AG09319 (cell line): ENCODE results near the gene HS3ST3B1.

Experiments
- DNase-seq: peaks from one replicate; pipeline ENCODE4 v3.0.0-alpha.2; 2010; ENCODE audit warnings: low read depth; ENCODE audit errors: extremely low read depth
- TF ChIP-seq, protein P1 (sequence below): IDR thresholded peaks from 2 replicates; pipeline ENCODE4 v1.5.1; 2011; ENCODE audit warnings: low read depth, mild to moderate bottlenecking, inconsistent platforms, low read length, moderate library complexity

The HS3ST3B1 gene

GRCh38 chr17:14282726-14283125 is 18.2 kb upstream of the HS3ST3B1 start:
- TF ChIP-seq, protein P1, sequence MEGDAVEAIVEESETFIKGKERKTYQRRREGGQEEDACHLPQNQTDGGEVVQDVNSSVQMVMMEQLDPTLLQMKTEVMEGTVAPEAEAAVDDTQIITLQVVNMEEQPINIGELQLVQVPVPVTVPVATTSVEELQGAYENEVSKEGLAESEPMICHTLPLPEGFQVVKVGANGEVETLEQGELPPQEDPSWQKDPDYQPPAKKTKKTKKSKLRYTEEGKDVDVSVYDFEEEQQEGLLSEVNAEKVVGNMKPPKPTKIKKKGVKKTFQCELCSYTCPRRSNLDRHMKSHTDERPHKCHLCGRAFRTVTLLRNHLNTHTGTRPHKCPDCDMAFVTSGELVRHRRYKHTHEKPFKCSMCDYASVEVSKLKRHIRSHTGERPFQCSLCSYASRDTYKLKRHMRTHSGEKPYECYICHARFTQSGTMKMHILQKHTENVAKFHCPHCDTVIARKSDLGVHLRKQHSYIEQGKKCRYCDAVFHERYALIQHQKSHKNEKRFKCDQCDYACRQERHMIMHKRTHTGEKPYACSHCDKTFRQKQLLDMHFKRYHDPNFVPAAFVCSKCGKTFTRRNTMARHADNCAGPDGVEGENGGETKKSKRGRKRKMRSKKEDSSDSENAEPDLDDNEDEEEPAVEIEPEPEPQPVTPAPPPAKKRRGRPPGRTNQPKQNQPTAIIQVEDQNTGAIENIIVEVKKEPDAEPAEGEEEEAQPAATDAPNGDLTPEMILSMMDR: no peak
- DNase-seq: no peak

DNA sequence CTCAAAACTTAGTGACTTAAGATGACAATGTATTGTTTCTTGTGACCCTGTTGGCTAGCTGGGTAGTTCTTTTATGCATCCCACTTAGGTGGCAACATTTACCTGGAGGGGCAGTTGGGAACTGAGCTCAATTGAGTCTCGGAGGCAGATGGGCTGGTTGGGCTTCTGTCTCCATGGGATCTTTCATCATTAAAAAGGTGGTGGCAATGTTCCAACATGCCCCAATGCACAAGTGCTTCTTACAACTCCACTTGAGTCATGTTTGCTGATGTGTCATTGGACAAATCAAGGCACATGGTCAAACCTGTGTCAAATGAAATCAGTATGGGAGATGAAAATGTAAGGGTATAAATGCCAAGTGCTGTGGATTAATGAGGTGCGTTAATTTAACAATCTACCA is 11.7 kb upstream of the HS3ST3B1 start:
- TF ChIP-seq, protein P1: no peak
- no peak for DNase-seq

DNA sequence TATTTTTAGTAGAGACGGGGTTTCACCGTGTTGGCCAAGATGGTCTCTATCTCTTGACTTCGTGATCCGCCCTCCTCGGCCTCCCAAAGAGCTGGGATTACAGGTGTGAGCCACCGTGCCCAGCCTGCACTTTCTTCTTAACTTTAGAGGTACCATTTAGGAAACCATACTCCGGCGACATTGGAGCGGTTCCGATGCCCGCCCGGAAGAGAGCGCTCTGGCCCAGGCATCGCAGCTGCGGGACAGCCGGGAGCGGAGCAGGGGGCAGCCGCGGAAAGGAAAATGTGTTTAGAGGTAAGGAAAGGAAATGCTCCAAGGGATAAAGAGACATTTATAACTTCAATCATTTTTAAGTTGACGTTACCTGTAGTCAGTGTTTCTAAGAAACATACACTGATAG is 6.0 kb upstream of the HS3ST3B1 start:
- no peak for DNase-seq
- TF ChIP-seq, protein P1: no peak

GRCh38 chr17:14295676-14296075 is 5.2 kb upstream of the HS3ST3B1 start:
- TF ChIP-seq, protein P1: no peak

GRCh38 chr17:14296166-14296910 is 4.5 kb upstream of the HS3ST3B1 start:
- DNase-seq: no peak
- TF ChIP-seq, protein P1: no peak

More at GRCh38 chr17:14295676-14296075, 5.2 kb upstream of the HS3ST3B1 start:
- no peak for DNase-seq

GRCh38 chr17:14297161-14297851 is 3.6 kb upstream of the HS3ST3B1 start:
- TF ChIP-seq, protein P1: peak; percentile 29
- no peak for DNase-seq
